HG03175 (cell line): ENCODE data around the gene OIP5.
A peak's percentile ranks its signal among the peaks of the same experiment; 100 is the strongest.
"Not testable (repeated sequence)": the region's sequence is repeated elsewhere in the genome, so short reads cannot be mapped to it uniquely, and the experiment has no call there.

ENCODE experiments used
- ATAC-seq: cut with Tn5 transposase; IDR thresholded peaks from one replicate; pipeline ENCODE4 v1.9.1; 2021; ENCODE audit warnings: mild to moderate bottlenecking, moderate library complexity; ENCODE audit not compliant: unreplicated experiment

OIP5 gene

GRCh38 chr15:41332194-41333025, at the start of gene OIP5, which contains the start of gene NUSAP1:
TSS of gene OIP5 (minus strand) at chr15:41332591. CDS start at chr15:41332561, 30 bp downstream.
TSS of gene NUSAP1 (plus strand) at chr15:41332881. CDS start at chr15:41332958, 77 bp downstream.
- peak; percentile 91 for ATAC-seq

- ATAC-seq, result no peak
Observed at GRCh38 chr15:41377978-41378377, 45.6 kb upstream of the OIP5 start.

DNA sequence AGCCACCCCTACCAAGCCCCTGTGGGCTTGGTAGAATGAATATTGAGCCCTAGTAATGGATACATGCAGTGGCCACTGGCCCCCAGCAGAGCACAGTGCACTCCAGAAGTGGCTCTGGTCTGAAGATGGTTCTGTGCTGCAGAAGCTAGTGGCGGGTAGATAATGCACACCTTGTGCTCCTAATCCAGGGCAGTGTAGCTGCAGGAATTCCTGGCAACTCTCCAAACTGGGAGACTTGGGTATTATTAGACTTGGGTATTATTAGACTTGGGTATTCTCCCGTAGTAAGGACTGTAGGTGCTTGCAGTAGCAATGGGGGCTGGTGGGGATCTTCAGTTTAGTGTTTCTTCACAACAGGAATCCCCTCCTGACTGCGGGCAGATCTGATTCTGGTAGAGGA, 35.0 kb upstream of the OIP5 start:
- ATAC-seq, result no peak

DNA sequence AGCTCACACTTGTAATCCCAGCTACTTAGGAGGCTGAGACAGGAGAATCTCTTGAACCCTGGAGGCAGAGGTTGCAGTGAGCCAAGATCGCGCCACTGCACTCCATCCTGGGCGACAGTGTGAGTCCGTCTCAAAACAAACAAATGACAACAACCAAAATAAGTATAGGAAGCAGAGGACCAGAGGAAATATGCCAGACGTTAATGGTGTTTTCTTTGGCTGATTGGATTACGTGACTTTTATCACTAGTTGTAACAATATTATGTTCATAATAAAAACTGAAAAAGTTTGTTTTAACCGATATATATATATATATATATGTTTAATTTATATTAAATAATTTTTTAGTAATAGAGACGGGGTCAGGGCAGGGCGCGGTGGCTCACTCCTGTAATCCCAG, 22.0 kb upstream of the OIP5 start:
- ATAC-seq, result no peak

GRCh38 chr15:41350057-41350717, 17.8 kb upstream of the OIP5 start:
- ATAC-seq, result no peak

- no peak for ATAC-seq
Observed at GRCh38 chr15:41347236-41347635, 14.8 kb upstream of the OIP5 start.

DNA sequence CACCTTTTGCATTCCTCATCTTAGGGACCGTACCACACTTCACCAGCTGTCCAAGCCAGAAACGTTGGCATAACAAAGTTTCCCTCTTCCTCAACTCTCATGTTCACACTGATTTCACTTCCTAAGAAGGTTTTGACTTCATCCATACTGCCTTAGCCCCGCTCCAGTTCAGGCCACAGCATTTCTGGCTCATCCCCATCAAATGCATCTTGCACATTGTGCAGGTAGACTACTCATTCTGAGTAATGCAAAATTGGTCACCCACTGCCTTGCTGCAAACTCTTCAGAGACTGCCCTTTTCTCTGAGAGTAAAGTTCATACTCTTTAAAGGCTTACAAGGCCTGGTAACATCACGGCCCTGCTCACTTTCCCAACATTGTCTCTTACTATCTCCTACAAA, 9.1 kb upstream of the OIP5 start:
- no peak for ATAC-seq

- ATAC-seq, result no peak
Observed at GRCh38 chr15:41340189-41340695, 7.9 kb upstream of the OIP5 start.

- no peak for ATAC-seq
Observed at GRCh38 chr15:41337631-41338522, 5.5 kb upstream of the OIP5 start.

- ATAC-seq, result no peak
Observed at GRCh38 chr15:41337047-41337446, 4.7 kb upstream of the OIP5 start.

- ATAC-seq, result no peak
Observed at GRCh38 chr15:41336549-41336948, 4.2 kb upstream of the OIP5 start.

DNA sequence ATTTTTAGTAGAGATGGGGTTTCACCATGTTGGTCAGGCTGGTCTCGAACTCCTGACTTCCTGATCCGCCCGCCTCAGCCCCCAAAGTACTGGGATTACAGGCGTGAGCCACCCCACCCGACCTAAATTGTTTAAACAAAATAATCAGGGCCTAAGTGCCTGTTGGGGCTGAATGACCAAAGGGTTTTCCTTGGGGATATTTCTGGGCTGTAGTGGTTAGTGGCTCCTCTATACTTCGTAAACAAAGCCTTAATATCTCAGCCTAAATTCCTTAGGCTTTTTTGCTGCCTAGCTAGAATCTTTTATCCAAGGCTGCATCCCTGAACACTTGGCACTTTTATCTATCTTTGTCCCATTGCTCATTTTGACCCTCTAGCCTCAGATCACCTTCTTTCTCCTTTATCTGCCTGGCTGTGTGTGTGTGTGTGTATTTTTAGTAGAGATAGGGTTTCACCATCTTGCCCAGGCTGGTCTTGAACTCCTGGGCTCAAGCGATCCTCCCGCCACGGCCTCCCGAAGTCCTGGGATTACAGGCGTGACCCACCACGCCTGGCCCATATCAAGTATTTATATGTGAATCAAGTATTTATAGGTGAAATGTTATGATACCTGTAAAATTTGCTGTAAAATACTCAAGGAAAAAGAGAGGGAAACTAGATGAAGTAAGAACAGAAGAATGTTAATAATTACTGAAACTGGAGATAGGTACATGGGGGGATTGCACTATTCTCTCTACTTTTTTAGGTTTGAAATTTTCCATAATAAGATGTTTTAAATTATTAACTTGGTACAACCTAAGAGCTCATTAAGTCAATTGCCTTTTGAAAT, 2.1 kb upstream of the OIP5 start:
- ATAC-seq, result no peak

DNA sequence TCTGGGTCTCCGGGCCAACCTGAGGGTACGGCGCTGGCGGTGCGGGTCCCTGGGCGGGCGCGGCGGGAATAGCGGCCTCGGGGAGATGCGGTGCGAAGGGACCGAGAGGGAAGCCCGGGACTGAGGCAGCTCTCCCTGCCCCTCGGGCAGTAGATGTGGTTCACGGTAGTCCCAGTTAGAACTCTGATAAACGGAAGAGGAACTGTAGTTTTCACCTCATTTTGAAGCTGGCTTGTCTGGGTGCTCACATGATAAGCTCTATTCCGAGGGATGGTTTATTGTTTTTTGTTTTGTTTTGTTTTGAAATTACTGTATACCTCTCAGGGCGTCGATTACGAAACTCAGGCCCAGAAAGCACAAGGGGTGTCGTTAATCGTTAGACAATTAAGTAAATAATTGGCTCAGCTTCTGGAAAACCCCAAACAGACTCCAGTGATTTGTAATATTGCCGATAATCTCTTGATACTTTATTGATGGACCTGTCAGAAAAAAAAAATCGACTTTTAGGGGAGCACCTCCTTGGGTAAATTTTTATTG, 703 bp upstream of the OIP5 start:
- ATAC-seq, result peak; percentile 28

DNA sequence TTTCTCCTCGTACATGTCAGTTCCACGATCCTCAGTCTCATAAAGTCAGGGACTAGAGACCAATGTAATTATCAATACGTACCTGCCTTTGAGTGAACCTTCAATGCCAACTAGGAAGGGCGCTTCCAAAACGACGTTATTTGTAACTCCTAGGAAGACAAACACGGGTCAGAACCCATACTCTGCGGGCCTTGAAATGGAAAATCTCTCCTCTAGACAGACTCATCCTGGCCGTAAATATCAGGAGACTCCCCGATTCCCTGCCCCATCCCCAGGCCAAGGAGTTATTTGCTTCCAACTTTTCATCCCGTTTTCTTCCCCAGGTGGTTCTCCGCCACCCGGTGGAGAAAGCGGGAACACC, 578 bp downstream of the OIP5 start:
- ATAC-seq, result no peak

- ATAC-seq, result no peak
Observed at GRCh38 chr15:41331281-41331680, 1.1 kb downstream of the OIP5 start.

DNA sequence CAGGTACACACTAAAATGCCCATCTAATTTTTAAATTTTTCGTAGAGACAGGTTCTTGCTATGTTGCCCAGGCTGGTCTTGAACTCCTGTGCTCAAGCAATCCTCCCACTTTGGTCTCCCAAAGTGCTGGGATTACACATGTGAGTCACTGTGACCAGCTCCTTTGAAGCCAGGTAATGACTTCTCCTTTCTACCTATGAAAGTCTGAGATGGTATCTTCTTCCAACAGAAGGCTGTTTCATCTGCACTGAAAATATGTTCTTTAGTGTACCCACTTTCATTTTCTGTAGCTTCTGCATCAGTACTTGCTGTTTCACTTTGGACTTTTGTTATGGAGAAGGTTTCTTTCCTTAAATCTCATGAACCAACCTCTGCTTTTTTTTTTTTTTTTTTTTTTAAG, 8.8 kb downstream of the OIP5 start:
- ATAC-seq, result no peak

DNA sequence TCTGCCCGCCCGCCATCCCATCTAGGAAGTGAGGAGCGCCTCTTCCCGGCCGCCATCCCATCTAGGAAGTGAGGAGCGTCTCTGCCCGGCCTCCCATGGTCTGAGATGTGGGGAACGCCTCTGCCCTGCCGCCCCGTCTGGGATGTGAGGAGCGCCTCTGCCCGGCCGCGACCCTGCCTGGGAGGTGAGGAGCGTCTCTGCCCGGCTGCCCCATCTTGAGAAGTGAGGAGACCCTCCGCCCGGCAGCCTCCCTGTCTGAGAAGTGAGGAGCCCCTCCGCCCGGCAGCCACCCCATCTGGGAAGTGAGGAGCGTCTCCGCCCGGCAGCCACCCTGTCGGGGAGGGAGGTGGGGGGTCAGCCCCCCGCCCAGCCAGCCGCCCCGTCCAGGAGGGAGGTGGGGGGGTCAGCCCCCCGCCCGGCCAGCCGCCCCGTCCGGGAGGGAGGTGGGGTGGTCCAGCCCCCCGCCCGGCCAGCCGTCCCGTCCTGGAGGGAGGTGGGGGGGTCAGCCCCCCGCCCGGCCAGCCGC, 11.5 kb downstream of the OIP5 start:
- ATAC-seq, result not testable (repeated sequence)

DNA sequence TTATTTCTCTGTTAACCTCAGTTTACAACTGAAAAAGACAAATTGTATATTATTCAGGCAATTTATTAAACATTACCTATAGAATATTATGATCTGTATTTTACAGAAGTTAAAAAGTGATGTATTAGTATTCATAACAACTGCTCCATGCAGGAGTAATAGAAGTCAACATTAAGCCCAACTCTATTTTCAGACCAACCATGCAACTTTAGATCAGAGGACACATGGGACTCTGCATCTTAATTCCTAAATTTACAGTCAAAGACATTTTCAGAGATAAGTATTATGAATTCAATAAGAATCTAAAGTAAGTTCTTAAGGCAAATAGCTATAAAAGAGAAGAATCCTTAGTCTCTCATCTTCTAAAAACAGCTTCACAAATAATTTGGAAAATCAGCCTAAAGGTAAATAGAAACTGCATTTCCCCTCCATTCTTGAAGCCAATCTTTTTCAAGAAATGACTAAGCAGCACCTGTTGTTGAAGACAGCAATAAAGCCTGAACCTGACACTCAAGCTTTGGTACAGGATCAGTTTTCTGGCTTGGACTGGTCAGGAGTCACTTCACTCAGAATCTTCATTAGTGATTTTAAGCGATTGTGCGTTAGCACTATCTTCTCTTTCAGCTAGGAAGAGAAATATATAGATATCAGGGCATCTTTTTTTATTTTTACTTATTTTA, 23.0 kb downstream of the OIP5 start:
- no peak for ATAC-seq

DNA sequence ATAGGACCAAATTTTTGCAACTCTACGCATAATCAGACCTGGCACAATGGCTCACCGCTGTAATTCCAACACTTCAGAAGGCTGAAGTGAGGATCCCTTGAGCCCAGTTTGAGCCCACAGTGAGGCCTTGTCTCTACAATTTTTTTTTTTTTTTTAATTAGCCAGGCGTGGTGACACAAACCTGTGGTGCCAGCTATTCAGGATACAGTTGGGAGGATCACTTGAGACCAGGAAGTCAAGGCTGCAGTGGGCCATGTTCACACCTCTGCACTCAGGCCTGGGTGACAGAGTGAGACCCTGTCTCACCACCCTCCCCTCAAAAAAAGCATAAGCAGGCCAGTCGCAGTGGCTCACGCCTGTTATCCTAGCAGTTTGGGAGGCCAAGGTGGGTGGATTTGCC, 24.7 kb downstream of the OIP5 start:
- no peak for ATAC-seq
